Naive B cell (primary cell): ENCODE measurements around the gene DRC7. TPM values are rescaled to one million over a fixed set of nuclear protein-coding genes. Genes with fewer than 3 reads are reported as not detected.

ENCODE experiments used
- ATAC-seq, 2 donors: fragments of 150-1000 bp; cut with Tn5 transposase; 2 replicates each; pipeline ENCODE4 v1.10.0; 2021; ENCODE audit warnings: low read depth in 2 of 2, mild to moderate bottlenecking in 2 of 2, moderate library complexity in 2 of 2
- DNase-seq: peaks from one replicate; pipeline ENCODE4 v3.0.0; 2022
- H3K27ac Mint-ChIP-seq, 6 donors: one replicate each; pipeline ENCODE4 v1.8.0; 2020 to 2022; ENCODE audit warnings: mild to moderate bottlenecking in 6 of 6, mixed read lengths in 6 of 6, moderate library complexity in 5 of 6, inconsistent platforms in 2 of 6
- H3K27me3 Mint-ChIP-seq, 3 donors: one replicate each; pipeline ENCODE4 v1.8.0; 2021 to 2022; ENCODE audit warnings: mixed read lengths in 3 of 3, mild to moderate bottlenecking in 1 of 3
- H3K36me3 Mint-ChIP-seq, 2 donors: one replicate each; pipeline ENCODE4 v1.8.0; 2020 to 2022; ENCODE audit warnings: mixed read lengths in 2 of 2, inconsistent platforms in 1 of 2, mild to moderate bottlenecking in 1 of 2
- H3K4me1 Mint-ChIP-seq, 3 donors: one replicate each; pipeline ENCODE4 v1.8.0; 2020 to 2022; ENCODE audit warnings: mixed read lengths in 3 of 3, inconsistent platforms in 1 of 3, mild to moderate bottlenecking in 1 of 3, moderate library complexity in 1 of 3
- H3K4me3 Mint-ChIP-seq, 8 donors: one replicate each; pipeline ENCODE4 v1.8.0; 2020 to 2022; ENCODE audit warnings: mild to moderate bottlenecking in 8 of 8, mixed read lengths in 8 of 8, moderate library complexity in 8 of 8, inconsistent platforms in 2 of 8
- H3K9me3 Mint-ChIP-seq, 7 donors: one replicate each; pipeline ENCODE4 v1.8.0; 2020 to 2022; ENCODE audit warnings: mixed read lengths in 7 of 7, mild to moderate bottlenecking in 5 of 7, inconsistent platforms in 2 of 7, moderate library complexity in 1 of 7
- polyA plus RNA-seq, 6 donors: library from polyadenylated mRNA; unstranded; fragments of 300-500 nt; fragmentation: Illumina TruSeq; gene quantifications; one replicate each; pipeline ENCODE4 v1.2.3, GENCODE V29; 2021; ENCODE audit warnings: low read depth in 6 of 6

Gene DRC7
- polyA plus RNA-seq, 6 donors from 2014 or later: not detected

GRCh38 chr16:57675741-57676551, 18.7 kb upstream of the DRC7 start:
- DNase-seq (no peak), ATAC-seq (no peak)
- Mint-ChIP-seq H3K4me3 (no peak overlapping the region), H3K36me3 (no peaks in the 10 kb centered on the region), H3K27ac (no peak overlapping the region), H3K27me3 (peaks cover 0 to 9% (median 0%) of the 10 kb centered on the region in 3 donors), H3K9me3 (no peaks in the 10 kb centered on the region), H3K4me1 (peaks cover 0 to 7% (median 0%) of the 10 kb centered on the region in 3 donors)

DNA sequence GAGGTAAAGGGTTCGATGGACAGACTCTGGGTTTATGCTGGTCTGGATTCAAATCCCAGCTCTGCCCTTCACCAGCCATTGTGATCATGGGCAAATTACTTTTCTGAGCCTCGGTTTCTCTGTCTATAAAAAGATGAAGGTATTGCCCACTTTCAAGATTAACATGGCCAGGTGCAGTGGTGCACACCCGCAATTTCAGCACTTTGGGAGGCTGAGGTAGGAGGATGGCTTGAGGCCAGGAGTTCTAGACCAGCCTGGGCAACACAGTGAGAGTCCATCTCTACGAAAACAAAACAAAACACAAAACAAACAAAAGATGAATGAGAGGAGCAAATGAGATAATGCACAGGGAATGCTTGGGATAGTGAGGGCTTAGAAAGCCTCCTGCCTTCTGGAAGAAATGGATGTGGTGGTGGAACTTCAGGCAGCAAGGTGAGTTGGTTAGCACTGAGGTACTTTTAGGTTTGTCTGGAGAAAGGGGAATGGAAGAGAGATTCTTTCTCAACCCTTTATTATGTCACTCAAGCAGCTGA, 18.0 kb upstream of the DRC7 start:
- H3K36me3 Mint-ChIP-seq: no peaks in the 10 kb centered on the region
- no peaks in the 10 kb centered on the region for H3K9me3 Mint-ChIP-seq
- H3K4me1 Mint-ChIP-seq: peaks cover 0 to 7% (median 0%) of the 10 kb centered on the region in 3 donors
- ATAC-seq (no peak), DNase-seq (no peak)
- no peak overlapping the region for H3K27ac Mint-ChIP-seq
- no peak overlapping the region for H3K4me3 Mint-ChIP-seq
- peaks cover 0 to 9% (median 0%) of the 10 kb centered on the region in 3 donors for H3K27me3 Mint-ChIP-seq

DNA sequence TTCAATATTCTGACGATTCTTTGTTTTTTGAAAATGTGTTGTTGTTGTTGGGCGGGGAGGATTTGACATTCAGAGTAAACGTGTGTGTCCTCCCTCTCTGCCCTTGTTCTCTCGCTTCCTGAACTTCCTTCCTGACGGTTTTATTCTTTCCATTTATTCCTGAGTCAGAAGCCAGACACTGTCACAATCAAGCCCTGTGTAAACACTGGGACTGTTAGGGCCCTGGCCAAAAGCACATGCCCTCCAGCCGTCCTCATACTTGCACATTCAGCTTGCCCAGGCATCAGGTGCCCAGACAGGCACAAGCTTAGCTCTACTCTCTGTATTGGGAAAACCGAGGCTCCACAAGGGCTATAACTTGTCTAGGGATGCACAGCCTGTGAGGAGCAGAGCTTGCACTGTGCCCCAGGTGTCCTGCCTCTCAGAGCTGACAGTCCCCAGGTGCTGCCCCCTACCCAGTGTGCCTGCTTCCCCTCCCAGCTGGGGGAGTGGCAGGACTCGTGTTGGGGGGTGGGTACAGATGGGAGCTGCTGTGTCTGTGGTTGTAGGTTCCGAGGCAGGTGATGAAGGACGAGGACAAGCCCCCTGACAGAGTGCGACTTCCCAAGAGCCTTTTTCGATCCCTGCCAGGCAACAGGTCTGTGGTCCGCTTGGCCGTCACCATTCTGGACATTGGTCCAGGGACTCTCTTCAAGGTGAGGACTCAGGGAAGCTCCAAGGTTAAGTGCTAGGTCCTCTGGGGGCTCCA, 16.8 kb upstream of the DRC7 start:
- H3K9me3 Mint-ChIP-seq: no peaks in the 10 kb centered on the region
- no peak overlapping the region for H3K4me3 Mint-ChIP-seq
- DNase-seq (no peak), ATAC-seq (no peak)
- H3K27me3 Mint-ChIP-seq: peaks cover 0 to 9% (median 0%) of the 10 kb centered on the region in 3 donors
- H3K4me1 Mint-ChIP-seq: peaks cover 0 to 7% (median 0%) of the 10 kb centered on the region in 3 donors
- peak overlapping the region in 1 of 6 donors; percentile 15 for H3K27ac Mint-ChIP-seq
- H3K36me3 Mint-ChIP-seq: no peaks in the 10 kb centered on the region

- Mint-ChIP-seq H3K36me3 (no peaks in the 10 kb centered on the region), H3K27me3 (no peaks in the 10 kb centered on the region), H3K4me3 (no peak overlapping the region), H3K4me1 (peaks cover 0 to 7% (median 0%) of the 10 kb centered on the region in 3 donors), H3K27ac (peak overlapping the region in 2 of 6 donors; percentile 19 to 22), H3K9me3 (no peaks in the 10 kb centered on the region)
- DNase-seq: no peak
- ATAC-seq: no peak
Observed at GRCh38 chr16:57679016-57679415, 15.6 kb upstream of the DRC7 start.

DNA sequence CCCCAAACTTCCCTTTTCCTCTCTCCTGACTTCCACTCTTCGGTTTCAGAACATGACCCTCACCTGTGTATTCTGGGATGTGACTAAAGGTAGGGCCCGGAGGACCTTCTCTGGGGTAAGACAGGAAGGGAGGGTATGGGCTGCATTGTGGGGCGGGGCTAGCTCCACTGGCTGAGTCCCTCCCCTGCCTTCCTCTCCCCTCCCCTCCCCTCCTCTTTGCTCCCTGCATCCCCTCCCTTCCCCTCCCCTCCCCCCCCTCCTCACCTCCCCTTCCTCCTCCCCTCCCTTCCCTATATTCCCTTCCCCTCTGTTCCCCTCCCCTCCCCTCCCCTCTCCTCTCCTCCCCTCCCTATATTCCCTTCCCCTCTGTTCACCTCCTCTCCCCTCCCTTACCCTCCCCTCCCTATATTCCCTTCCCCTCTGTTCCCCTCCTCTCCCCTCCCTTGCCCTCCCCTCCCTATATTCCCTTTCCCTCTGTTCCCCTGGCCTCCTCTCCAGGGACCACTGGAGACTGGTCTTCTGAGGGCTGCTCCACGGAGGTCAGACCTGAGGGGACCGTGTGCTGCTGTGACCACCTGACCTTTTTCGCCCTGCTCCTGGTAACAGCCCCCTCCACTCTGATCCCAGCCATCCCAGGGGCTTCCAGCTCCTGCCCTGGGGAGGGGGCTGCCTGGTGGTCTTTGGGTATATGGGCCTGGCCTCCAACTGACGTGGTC, 14.7 kb upstream of the DRC7 start:
- Mint-ChIP-seq H3K27ac (peak overlapping the region in 2 of 6 donors; percentile 44 to 74), H3K4me3 (no peak overlapping the region), H3K9me3 (no peaks in the 10 kb centered on the region), H3K4me1 (peaks cover 0 to 7% (median 0%) of the 10 kb centered on the region in 3 donors), H3K36me3 (no peaks in the 10 kb centered on the region), H3K27me3 (no peaks in the 10 kb centered on the region)
- no peak for ATAC-seq
- DNase-seq: no peak

DNA sequence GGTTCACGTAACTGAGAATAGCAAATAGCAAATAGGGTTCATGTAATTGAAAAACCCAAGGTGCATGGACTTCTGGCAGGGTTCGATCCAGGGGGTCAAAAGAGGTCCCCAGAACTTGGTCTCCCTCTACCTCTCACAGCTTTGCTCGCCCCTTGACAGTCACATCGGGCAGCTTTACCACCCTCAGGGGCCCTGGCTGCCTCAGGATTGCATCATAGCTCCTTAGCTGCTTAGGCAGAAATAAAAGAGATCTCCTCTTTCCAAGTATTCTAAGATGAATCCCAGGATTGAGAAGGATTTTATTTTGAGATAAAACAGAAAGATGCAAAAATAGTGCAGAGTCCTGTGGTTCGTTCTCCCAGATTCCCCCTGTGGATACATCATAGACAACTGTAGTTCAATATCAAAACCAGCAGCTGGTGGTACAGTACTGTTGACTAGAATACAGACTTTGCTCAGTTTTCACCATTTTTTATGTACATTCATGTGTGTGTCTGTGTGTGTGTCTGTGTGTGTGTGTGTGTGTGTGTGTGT, 13.7 kb upstream of the DRC7 start:
- H3K4me1 Mint-ChIP-seq: peaks cover 0 to 7% (median 0%) of the 10 kb centered on the region in 3 donors
- H3K27me3 Mint-ChIP-seq: no peaks in the 10 kb centered on the region
- DNase-seq: no peak
- H3K4me3 Mint-ChIP-seq: no peak overlapping the region
- ATAC-seq: no peak
- H3K27ac Mint-ChIP-seq: no peak overlapping the region
- H3K36me3 Mint-ChIP-seq: no peaks in the 10 kb centered on the region
- H3K9me3 Mint-ChIP-seq: no peaks in the 10 kb centered on the region

GRCh38 chr16:57681950-57682728, 12.5 kb upstream of the DRC7 start:
- H3K27ac Mint-ChIP-seq: no peak overlapping the region

DNA sequence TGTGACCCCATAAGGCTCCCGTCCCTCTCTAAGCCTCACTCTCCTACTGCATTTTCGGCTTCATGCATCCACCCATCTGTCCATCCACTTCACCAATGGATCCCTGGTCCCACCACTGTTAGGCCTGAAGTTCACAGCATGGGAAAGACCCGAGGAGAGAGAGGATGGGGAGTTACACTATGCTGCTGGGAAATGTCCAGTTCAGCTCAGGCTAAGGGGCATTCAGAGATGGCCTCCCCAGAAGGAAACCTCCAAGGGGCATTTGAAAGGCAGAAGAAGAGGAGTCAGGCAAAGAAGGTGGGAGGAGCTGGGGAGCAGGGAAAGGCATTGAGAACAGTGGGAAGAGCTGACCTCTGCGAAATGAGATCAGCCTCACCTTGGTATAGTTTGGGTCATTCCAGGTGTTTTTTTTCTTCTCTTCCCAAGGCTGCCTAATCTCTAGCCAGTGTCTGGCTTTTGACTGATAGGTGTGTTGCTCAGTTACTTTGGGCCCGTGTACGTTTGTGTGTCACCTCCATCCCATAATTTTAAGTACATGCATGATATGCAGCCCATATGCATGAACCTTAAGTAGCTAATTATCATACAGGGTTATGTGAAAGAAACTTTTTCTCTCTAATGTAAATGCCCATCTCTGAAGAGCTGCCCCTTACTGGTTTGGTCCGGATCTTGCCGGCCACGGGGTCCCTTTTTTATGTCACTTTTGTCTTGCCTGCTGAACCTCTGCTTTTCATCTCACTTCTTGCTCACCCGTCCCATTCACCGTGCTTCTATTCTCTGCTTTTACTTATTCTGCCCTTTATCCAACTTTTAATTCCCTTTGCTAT, 11.6 kb upstream of the DRC7 start:
- ATAC-seq (no peak), DNase-seq (no peak)
- Mint-ChIP-seq H3K27ac (no peak overlapping the region), H3K4me1 (peaks cover 0 to 7% (median 0%) of the 10 kb centered on the region in 3 donors), H3K4me3 (no peak overlapping the region), H3K27me3 (no peaks in the 10 kb centered on the region), H3K9me3 (no peaks in the 10 kb centered on the region), H3K36me3 (no peaks in the 10 kb centered on the region)

More at GRCh38 chr16:57681950-57682728, 12.5 kb upstream of the DRC7 start:
- DNase-seq: no peak
- H3K4me3 Mint-ChIP-seq: no peak overlapping the region
- no peaks in the 10 kb centered on the region for H3K9me3 Mint-ChIP-seq
- ATAC-seq: no peak
- peaks cover 0 to 7% (median 0%) of the 10 kb centered on the region in 3 donors for H3K4me1 Mint-ChIP-seq
- H3K36me3 Mint-ChIP-seq: no peaks in the 10 kb centered on the region
- no peaks in the 10 kb centered on the region for H3K27me3 Mint-ChIP-seq

GRCh38 chr16:57683636-57684545, 10.7 kb upstream of the DRC7 start:
- Mint-ChIP-seq H3K36me3 (no peaks in the 10 kb centered on the region), H3K27me3 (no peaks in the 10 kb centered on the region), H3K27ac (peak overlapping the region in 1 of 6 donors; percentile 48), H3K4me1 (peaks cover under 1 to 7% (median 3%) of the 10 kb centered on the region in 3 donors), H3K4me3 (no peak overlapping the region), H3K9me3 (no peaks in the 10 kb centered on the region)
- DNase-seq: no peak
- ATAC-seq: no peak

- no peaks in the 10 kb centered on the region for H3K9me3 Mint-ChIP-seq
- no peak overlapping the region for H3K4me3 Mint-ChIP-seq
- no peaks in the 10 kb centered on the region for H3K36me3 Mint-ChIP-seq
- ATAC-seq (no peak), DNase-seq (no peak)
- peak overlapping the region in 2 of 6 donors; percentile 48 to 83 for H3K27ac Mint-ChIP-seq
- H3K27me3 Mint-ChIP-seq: no peaks in the 10 kb centered on the region
- H3K4me1 Mint-ChIP-seq: peaks cover 10 to 12% (median 10%) of the 10 kb centered on the region in 3 donors
Observed at GRCh38 chr16:57684626-57685358, 9.8 kb upstream of the DRC7 start.
